ENCODE measurements around the gene IL18R1. TPM values are rescaled to one million over a fixed set of nuclear protein-coding genes. Genes with fewer than 3 reads are reported as not detected.
A peak's percentile ranks its signal among the peaks of the same experiment; 100 is the strongest.

Gene IL18R1
- total and polyA plus RNA-seq, 9 of the 15 experiments (the other 6 are each of a cell fraction or from before 2014, with no cell fraction given), result 0.55 to 10.0 (median 2.5) TPM

DNA sequence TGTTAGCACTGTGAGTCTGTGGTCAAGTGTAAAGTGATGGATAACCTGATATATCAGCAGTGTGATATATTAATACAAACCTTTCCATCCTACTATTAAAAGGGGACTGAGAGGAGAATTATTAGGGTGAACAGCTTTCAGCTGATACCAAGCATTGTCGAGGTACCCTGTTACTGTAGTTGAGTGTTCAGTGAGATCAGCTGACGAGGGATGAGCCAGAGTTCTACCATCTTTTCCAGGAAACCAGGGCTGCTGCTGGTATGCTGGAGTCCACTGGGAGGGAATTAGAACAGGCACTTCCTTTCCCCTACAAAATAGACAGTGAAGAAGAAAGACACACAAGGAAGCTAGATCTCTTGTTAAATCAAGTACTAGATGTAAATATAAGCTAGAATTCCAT lies 67.8 kb downstream of the IL18R1 start:
- intact Hi-C loops (cut with micrococcal nuclease), result loop anchor here (2.0 kb wide), 1 partner anchor 19 kb away; no protein-coding TSS in a partner anchor
- POLR2A ChIA-PET, result no interaction called here
- CTCF ChIA-PET (ENCODE audit: low intra/inter-chr PET ratio), result no interaction called here
- TF ChIP-seq SRSF3 (IDR thresholded peaks at IDR 0.05; ENCODE audit: insufficient read depth, low read length) (no peak), PATZ1 (CRISPR knock-in tag; IDR thresholded peaks at IDR 0.05; ENCODE audit: borderline replicate concordance) (0 out of 2 replicates have a peak, but pooled peaks have one; percentile 74), ZNF584 (CRISPR knock-in tag; IDR thresholded peaks at IDR 0.05; ENCODE audit: low read depth) (peak; percentile 66; the same call in 1 of the 2 replicates), DDX20 (tag; IDR thresholded peaks at IDR 0.05; ENCODE audit: low read depth) (0 out of 2 replicates have a peak, but pooled peaks have one; percentile 58), ZNF75A (CRISPR knock-in tag; IDR thresholded peaks at IDR 0.05) (0 out of 2 replicates have a peak, but pooled peaks have one; percentile 55), ZNF41 (CRISPR knock-in tag; conservative IDR thresholded peaks at IDR 0.05) (peak; percentile 59; the same call in 1 of the 2 replicates), TAF7 (tag; IDR thresholded peaks at IDR 0.05) (0 out of 2 replicates have a peak, but pooled peaks have one; percentile 28), TEAD1 (CRISPR knock-in tag; IDR thresholded peaks at IDR 0.05) (peak in 1 of 2 experiments; percentile 80; a peak in 2 of 4 replicates), NR2C2 (CRISPR knock-in tag; IDR thresholded peaks at IDR 0.05) (no peak), NR2C2 (tag; IDR thresholded peaks at IDR 0.05) (no peak), MYC (IDR thresholded peaks at IDR 0.05; ENCODE audit: low read depth, low read length) (no peak), MYC (CRISPR knock-in tag; IDR thresholded peaks at IDR 0.05; ENCODE audit: borderline replicate concordance, low read depth) (peak; percentile 25; the same call in 1 of the 2 replicates)
- TF ChIP-seq, protein P1, sequence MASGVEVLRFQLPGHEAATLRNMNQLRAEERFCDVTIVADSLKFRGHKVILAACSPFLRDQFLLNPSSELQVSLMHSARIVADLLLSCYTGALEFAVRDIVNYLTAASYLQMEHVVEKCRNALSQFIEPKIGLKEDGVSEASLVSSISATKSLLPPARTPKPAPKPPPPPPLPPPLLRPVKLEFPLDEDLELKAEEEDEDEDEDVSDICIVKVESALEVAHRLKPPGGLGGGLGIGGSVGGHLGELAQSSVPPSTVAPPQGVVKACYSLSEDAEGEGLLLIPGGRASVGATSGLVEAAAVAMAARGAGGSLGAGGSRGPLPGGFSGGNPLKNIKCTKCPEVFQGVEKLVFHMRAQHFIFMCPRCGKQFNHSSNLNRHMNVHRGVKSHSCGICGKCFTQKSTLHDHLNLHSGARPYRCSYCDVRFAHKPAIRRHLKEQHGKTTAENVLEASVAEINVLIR (CRISPR knock-in tag; IDR thresholded peaks at IDR 0.05), result peak; percentile 50; the same call in 1 of the 2 replicates
- TF ChIP-seq, protein P2, sequence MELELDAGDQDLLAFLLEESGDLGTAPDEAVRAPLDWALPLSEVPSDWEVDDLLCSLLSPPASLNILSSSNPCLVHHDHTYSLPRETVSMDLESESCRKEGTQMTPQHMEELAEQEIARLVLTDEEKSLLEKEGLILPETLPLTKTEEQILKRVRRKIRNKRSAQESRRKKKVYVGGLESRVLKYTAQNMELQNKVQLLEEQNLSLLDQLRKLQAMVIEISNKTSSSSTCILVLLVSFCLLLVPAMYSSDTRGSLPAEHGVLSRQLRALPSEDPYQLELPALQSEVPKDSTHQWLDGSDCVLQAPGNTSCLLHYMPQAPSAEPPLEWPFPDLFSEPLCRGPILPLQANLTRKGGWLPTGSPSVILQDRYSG (tag; conservative IDR thresholded peaks at IDR 0.05; ENCODE audit: low read depth), result peak; percentile 85
- TF ChIP-seq, protein P3, sequence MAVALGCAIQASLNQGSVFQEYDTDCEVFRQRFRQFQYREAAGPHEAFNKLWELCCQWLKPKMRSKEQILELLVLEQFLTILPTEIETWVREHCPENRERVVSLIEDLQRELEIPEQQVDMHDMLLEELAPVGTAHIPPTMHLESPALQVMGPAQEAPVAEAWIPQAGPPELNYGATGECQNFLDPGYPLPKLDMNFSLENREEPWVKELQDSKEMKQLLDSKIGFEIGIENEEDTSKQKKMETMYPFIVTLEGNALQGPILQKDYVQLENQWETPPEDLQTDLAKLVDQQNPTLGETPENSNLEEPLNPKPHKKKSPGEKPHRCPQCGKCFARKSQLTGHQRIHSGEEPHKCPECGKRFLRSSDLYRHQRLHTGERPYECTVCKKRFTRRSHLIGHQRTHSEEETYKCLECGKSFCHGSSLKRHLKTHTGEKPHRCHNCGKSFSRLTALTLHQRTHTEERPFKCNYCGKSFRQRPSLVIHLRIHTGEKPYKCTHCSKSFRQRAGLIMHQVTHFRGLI (CRISPR knock-in tag; IDR thresholded peaks at IDR 0.05), result peak; percentile 87

More for the DNA sequence above, 67.8 kb downstream of the IL18R1 start:
- no TSS peak for BruUV-seq (replicated peaks)
- WGBS (ENCODE audit: insufficient coverage, low coverage, missing lambda C conversion rate), result 28% methylated on average over 2 of the region's 2 CpGs
- no peak for DNase-seq (ENCODE audit: extremely low read depth in 1 of 4, low spot score in 3 of 4)
- no peaks in the 10 kb centered on the region for H3K9me3 ChIP-seq (replicated peaks; ENCODE audit: control insufficient read depth, insufficient read depth, low read depth, low read length)
- H3K36me3 ChIP-seq (ENCODE audit: control insufficient read depth, insufficient read depth, low read length), result no peaks in the 10 kb centered on the region
- no peak for ATAC-seq
- no peaks in the 10 kb centered on the region for H4K20me1 ChIP-seq (replicated peaks; ENCODE audit: control insufficient read depth, insufficient read depth, low read length)
- no peaks in the 10 kb centered on the region for H3K9me1 ChIP-seq (ENCODE audit: control insufficient read depth, insufficient read depth, low read length)
- no peak overlapping the region for H3K9ac ChIP-seq (ENCODE audit: insufficient read depth in 1 of 2, low read depth in 2 of 2, low read length in 2 of 2)
- no peaks in the 10 kb centered on the region for H3K79me2 ChIP-seq (ENCODE audit: control insufficient read depth, insufficient read depth, low read length)
- 0 out of 2 replicates have a peak overlapping the region, but pooled peaks have one; percentile 21 for H2AFZ ChIP-seq (ENCODE audit: low read depth, low read length)
- no peak overlapping the region for H3K4me3 ChIP-seq
- in situ Hi-C loops (cut with MboI), result no loop called here
- FAIRE-seq, result no peak
- H3K4me2 ChIP-seq (ENCODE audit: insufficient read depth, low read length), result peak overlapping the region; percentile 17; the same call in 1 of the 2 replicates
- peaks cover 21 to 48% of the 10 kb centered on the region in 2 experiments; a peak in 4 of 5 replicates for H3K4me1 ChIP-seq (replicated peaks in 1 of 2; ENCODE audit: control insufficient read depth in 2 of 2, insufficient read depth in 2 of 2, low read length in 2 of 2)
- H3K27ac ChIP-seq (ENCODE audit: extremely low read depth, low read depth, low read length), result no peak overlapping the region
- no peaks in the 10 kb centered on the region for H3K27me3 ChIP-seq (ENCODE audit: control insufficient read depth in 2 of 2, insufficient read depth in 2 of 2, low read length in 2 of 2)

All from K562 (cell line).